A673 (cell line): ENCODE results near the gene HK1. TPM values are rescaled to one million over a fixed set of nuclear protein-coding genes. Genes with fewer than 3 reads are reported as not detected.
A peak's percentile ranks its signal among the peaks of the same experiment; 100 is the strongest.

Source experiments
- BruUV-seq: library from RNA; stranded (reverse); fragments of 400-500 nt; replicated peaks from 2 replicates; lab custom pipeline; 2021; lab: Mats Ljungman, UMichigan
- CTCF ChIA-PET: fragments of 300-600 bp; sonication (Branson Sonifier 250); formaldehyde crosslinking; loops from one replicate; lab custom pipeline; 2022; ENCODE audit warnings: antibody characterized with exemption; lab: Charles Lee
- POLR2A ChIA-PET: fragments of 300-600 bp; sonication (Branson Sonifier 250); formaldehyde crosslinking; loops from one replicate; lab custom pipeline; 2022; ENCODE audit warnings: antibody characterized with exemption; ENCODE audit not compliant: low non-redundant PET; lab: Charles Lee
- DNase-seq: peaks from one replicate; pipeline ENCODE4 v3.0.0-alpha.2; 2015; ENCODE audit warnings: low spot score
- H3K27ac ChIP-seq: fragments of 200-600 bp; sonication (generic); 2 replicates; pipeline ENCODE4 v1.5.1; 2016; ENCODE audit warnings: mixed run types, low read depth, mild to moderate bottlenecking, mixed read lengths, antibody characterized with exemption, low read length; ENCODE audit not compliant: poor library complexity, severe bottlenecking
- H3K27me3 ChIP-seq: fragments of 200-600 bp; sonication (generic); replicated peaks from 2 replicates; pipeline ENCODE4 v1.6.1; 2017; ENCODE audit warnings: mixed run types, low read depth, mild to moderate bottlenecking, mixed read lengths, antibody characterized with exemption, low read length; ENCODE audit not compliant: insufficient read depth, poor library complexity
- H3K36me3 ChIP-seq: fragments of 200-600 bp; sonication (generic); 2 replicates; pipeline ENCODE4 v1.6.1; 2016; ENCODE audit warnings: mixed run types, mild to moderate bottlenecking, mixed read lengths, antibody characterized with exemption, low read length; ENCODE audit not compliant: insufficient read depth, poor library complexity, severe bottlenecking
- H3K4me1 ChIP-seq: fragments of 200-600 bp; sonication (generic); 2 replicates; pipeline ENCODE4 v1.6.1; 2017; ENCODE audit warnings: mixed run types, mild to moderate bottlenecking, mixed read lengths, antibody characterized with exemption, low read length; ENCODE audit not compliant: insufficient read depth, poor library complexity, severe bottlenecking
- H3K4me3 ChIP-seq: fragments of 200-600 bp; sonication (generic); 2 replicates; pipeline ENCODE4 v1.5.1; 2016; ENCODE audit warnings: low read depth, mixed run types, mild to moderate bottlenecking, mixed read lengths, low read length; ENCODE audit not compliant: poor library complexity, severe bottlenecking
- H3K9me3 ChIP-seq: fragments of 200-600 bp; sonication (generic); 2 replicates; pipeline ENCODE4 v1.6.1; 2016; ENCODE audit warnings: mixed run types, low read depth, mild to moderate bottlenecking, mixed read lengths, antibody characterized with exemption, low read length; ENCODE audit not compliant: poor library complexity, severe bottlenecking
- CTCF ChIP-seq: fragments of 300-800, 200-600 bp; sonication (generic); conservative IDR thresholded peaks from 2 replicates; pipeline ENCODE4 v1.5.1; 2017; ENCODE audit warnings: low read depth, mild to moderate bottlenecking, antibody characterized with exemption, low read length, moderate library complexity, mixed read lengths
- EZH2 ChIP-seq: fragments of 200-600 bp; sonication (generic); IDR thresholded peaks from 2 replicates; pipeline ENCODE4 v1.6.1; 2017; ENCODE audit warnings: borderline replicate concordance, low read depth, mild to moderate bottlenecking, mixed read lengths, antibody characterized with exemption, low read length; ENCODE audit not compliant: poor library complexity, severe bottlenecking
- intact Hi-C: fragments of 100-400 bp; cut with micrococcal nuclease; formaldehyde crosslinking; loops from one replicate; pipeline ENCODE4 v1.10.0; 2022; ENCODE audit not compliant: unreplicated experiment
- total RNA-seq: library from RNA; stranded (reverse); gene quantifications from 2 replicates; pipeline ENCODE4 v1.2.3, GENCODE V29; 2021

The HK1 gene
- total RNA-seq, 1 experiment from 2014 or later: 107 TPM

- no TSS peak for BruUV-seq
- Histone ChIP-seq H3K4me1 (peaks cover 8% of the 10 kb centered on the region), H3K27ac (peak overlapping the region; percentile 37), H3K27me3 (no peaks in the 10 kb centered on the region), H3K9me3 (no peaks in the 10 kb centered on the region), H3K36me3 (peaks cover 10% of the 10 kb centered on the region), H3K4me3 (no peak overlapping the region)
- intact Hi-C loops: no loop called here
- ChIA-PET CTCF (no interaction called here), POLR2A (no interaction called here)
- TF ChIP-seq EZH2 (no peak), CTCF (no peak)
- DNase-seq: no peak
These were observed 67.7 kb downstream of the HK1 start for GRCh38 chr10:69345890-69346474.

- intact Hi-C loops: no loop called here
- Histone ChIP-seq H3K4me1 (peaks cover 8% of the 10 kb centered on the region), H3K27ac (no peak overlapping the region), H3K4me3 (no peak overlapping the region), H3K27me3 (no peaks in the 10 kb centered on the region), H3K36me3 (peaks cover 10% of the 10 kb centered on the region), H3K9me3 (no peaks in the 10 kb centered on the region)
- ChIA-PET CTCF (no interaction called here), POLR2A (no interaction called here)
- DNase-seq: no peak
- BruUV-seq: no TSS peak
- TF ChIP-seq CTCF (no peak), EZH2 (no peak)
These were observed 68.5 kb downstream of the HK1 start for GRCh38 chr10:69346776-69347175.

GRCh38 chr10:69348816-69349541 lies 70.7 kb downstream of the HK1 start:
- peaks cover 8% of the 10 kb centered on the region for H3K4me1 ChIP-seq
- no peaks in the 10 kb centered on the region for H3K27me3 ChIP-seq
- no peak for DNase-seq
- ChIA-PET POLR2A (no interaction called here), CTCF (interaction anchor here (0.7 kb wide), 1 partner anchor 134 kb away, joined by 4 read pairs; no protein-coding TSS in a partner anchor)
- no peak for TF ChIP-seq CTCF
- no peak for TF ChIP-seq EZH2
- BruUV-seq: no TSS peak
- H3K27ac ChIP-seq: no peak overlapping the region
- H3K9me3 ChIP-seq: no peaks in the 10 kb centered on the region
- H3K4me3 ChIP-seq: no peak overlapping the region
- H3K36me3 ChIP-seq: peaks cover 10% of the 10 kb centered on the region
- intact Hi-C loops: no loop called here
